Measurements from ENCODE around the gene SPATC1L. TPM values are rescaled to one million over a fixed set of nuclear protein-coding genes. Genes with fewer than 3 reads are reported as not detected.

Gene SPATC1L
- total RNA-seq, 2 donors from 2014 or later = 6.2 to 6.9 TPM

- H3K4me1 ChIP-seq = peaks cover 3% of the 10 kb centered on the region
- no peak for TF ChIP-seq CTCF (IDR thresholded peaks at IDR 0.05)
- H3K4me3 ChIP-seq = no peak overlapping the region
- no peak for DNase-seq
- H3K36me3 ChIP-seq = peaks cover 4% of the 10 kb centered on the region
- H3K27ac ChIP-seq = no peak overlapping the region
- no peak overlapping the region for H3K9ac ChIP-seq (ENCODE audit: low read depth in 2 of 2, low read length in 2 of 2)
- intact Hi-C loops (cut with DNase I) = loop anchor here (10.0 kb wide), 1 partner anchor 102 kb away; the partner anchor contains the start of genes C21orf58 and PCNT
- no peaks in the 10 kb centered on the region for H3K9me3 ChIP-seq
- H3K27me3 ChIP-seq = no peaks in the 10 kb centered on the region
These were observed 38.3 kb upstream of the SPATC1L start for GRCh38 chr21:46222436-46223116.

DNA sequence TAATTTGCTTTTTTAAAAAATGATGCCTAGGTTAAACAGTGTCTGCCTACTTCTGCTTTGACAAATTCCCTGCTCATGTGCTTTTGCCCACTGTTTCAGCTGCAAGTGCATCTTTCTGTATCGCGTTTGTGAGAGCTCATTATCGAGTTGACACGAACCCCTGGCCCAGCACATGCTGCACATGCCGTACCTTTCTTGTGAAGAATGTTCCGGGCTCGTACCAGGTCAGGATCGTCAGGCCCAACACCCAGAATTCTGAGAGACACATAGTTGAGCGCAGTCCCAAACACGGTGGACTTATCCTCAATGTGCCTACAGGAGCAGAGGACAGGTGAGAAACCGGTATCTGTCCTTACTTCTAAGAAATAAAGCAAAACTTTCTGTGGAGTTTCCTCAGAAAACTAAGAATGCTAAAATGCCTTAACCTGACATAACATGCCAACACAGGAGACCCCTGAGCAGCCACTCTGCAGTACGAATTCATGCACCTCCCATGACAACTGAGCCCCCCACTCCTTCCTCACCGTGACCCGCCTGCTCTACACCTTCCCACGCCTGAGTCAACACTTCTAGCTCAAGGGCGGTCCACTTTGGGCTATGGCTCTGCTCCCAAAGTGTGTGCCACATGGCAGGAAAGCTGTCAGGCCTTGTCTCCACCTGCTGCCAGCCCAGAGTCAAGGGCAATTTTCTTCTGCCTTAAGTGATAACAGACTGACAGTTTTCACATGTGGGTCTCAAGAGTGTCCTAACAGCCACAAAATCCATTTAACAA, 37.6 kb upstream of the SPATC1L start:
- Histone ChIP-seq H3K4me1 (no peaks in the 10 kb centered on the region), H3K4me3 (no peak overlapping the region), H3K36me3 (peaks cover 4% of the 10 kb centered on the region), H3K9me3 (no peaks in the 10 kb centered on the region), H3K27ac (no peak overlapping the region), H3K27me3 (no peaks in the 10 kb centered on the region), H3K9ac (ENCODE audit: low read depth in 2 of 2, low read length in 2 of 2) (no peak overlapping the region)
- intact Hi-C loops (cut with DNase I) = loop anchor here (10.0 kb wide), 1 partner anchor 103 kb away; the partner anchor contains the start of genes C21orf58 and PCNT
- no peak for TF ChIP-seq CTCF (IDR thresholded peaks at IDR 0.05)
- no peak for DNase-seq

- Histone ChIP-seq H3K4me1 (no peaks in the 10 kb centered on the region), H3K9me3 (no peaks in the 10 kb centered on the region), H3K4me3 (no peak overlapping the region), H3K9ac (ENCODE audit: low read depth in 2 of 2, low read length in 2 of 2) (no peak overlapping the region), H3K27ac (no peak overlapping the region), H3K27me3 (no peaks in the 10 kb centered on the region), H3K36me3 (peaks cover 4% of the 10 kb centered on the region)
- DNase-seq = no peak
- no peak for TF ChIP-seq CTCF (IDR thresholded peaks at IDR 0.05)
- intact Hi-C loops (cut with DNase I) = loop anchor here (10.0 kb wide), 1 partner anchor 104 kb away; the partner anchor contains the start of genes C21orf58 and PCNT
These were observed 36.6 kb upstream of the SPATC1L start for GRCh38 chr21:46220847-46221246.

DNA sequence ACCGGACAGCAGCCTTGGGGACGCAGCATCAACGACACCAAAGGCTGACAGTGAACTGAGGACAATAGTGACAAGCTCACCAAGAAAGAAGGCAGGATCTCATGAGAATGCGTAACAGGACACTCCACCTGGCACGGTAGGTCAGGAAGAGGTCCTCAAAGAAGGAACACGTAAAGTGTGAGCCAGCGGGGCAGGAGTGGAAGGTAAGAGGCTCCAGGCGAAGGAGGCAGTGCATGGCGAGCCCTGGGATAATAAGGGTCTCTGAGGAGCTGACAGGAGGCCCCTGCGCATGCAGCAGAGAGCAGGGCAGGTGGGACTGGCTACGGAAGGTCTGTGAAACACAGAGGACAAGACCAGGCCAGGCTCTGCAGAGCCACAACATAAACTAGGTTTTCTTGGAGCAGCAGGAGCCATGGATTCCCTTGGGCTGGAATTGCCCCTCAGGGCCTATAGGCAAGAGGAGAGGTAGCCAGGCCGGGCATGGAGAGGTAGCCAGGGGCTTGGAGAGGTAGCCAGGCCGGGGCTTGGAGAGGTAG, 36.1 kb upstream of the SPATC1L start:
- Histone ChIP-seq H3K27ac (no peak overlapping the region), H3K27me3 (no peaks in the 10 kb centered on the region), H3K4me1 (no peaks in the 10 kb centered on the region), H3K4me3 (no peak overlapping the region), H3K36me3 (peaks cover 4% of the 10 kb centered on the region), H3K9ac (ENCODE audit: low read depth in 2 of 2, low read length in 2 of 2) (no peak overlapping the region), H3K9me3 (no peaks in the 10 kb centered on the region)
- intact Hi-C loops (cut with DNase I) = loop anchor here (10.0 kb wide), 1 partner anchor 104 kb away; the partner anchor contains the start of genes C21orf58 and PCNT
- DNase-seq = no peak
- no peak for TF ChIP-seq CTCF (IDR thresholded peaks at IDR 0.05)

DNA sequence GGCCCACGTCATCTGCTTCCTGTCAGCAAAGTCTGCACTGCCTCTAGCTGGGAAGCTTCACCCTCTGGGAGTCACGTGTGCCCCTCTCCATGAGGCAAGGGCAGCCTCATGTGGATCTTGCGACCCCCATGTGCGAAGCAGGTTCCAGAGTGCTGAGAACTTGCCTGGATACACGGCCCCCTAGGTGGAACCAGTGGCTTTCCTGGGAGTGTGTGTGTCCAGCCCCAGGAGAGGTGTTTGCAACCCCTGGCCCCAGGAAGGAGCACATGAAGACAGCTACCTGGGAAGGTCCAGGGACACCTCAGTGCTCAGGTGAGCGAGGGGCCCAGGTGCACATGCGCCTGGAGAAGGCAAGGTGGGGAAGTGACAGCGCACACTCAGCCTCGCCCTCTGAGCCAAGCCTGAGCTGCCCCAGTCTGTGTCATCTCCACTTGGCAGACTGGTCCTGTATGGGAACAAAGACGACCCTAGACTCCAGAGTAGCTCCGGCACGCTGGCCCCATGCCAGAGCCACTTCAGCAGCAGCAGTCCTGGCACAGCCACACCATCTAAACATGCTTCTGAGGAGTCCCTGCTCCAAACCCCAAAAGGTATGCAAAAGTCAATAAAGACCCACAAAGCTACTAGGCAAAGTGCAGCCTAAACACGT, 35.5 kb upstream of the SPATC1L start:
- Histone ChIP-seq H3K36me3 (peaks cover 4% of the 10 kb centered on the region), H3K4me1 (no peaks in the 10 kb centered on the region), H3K9ac (ENCODE audit: low read depth in 2 of 2, low read length in 2 of 2) (no peak overlapping the region), H3K27me3 (no peaks in the 10 kb centered on the region), H3K27ac (no peak overlapping the region), H3K4me3 (no peak overlapping the region), H3K9me3 (no peaks in the 10 kb centered on the region)
- no peak for TF ChIP-seq CTCF (IDR thresholded peaks at IDR 0.05)
- intact Hi-C loops (cut with DNase I) = loop anchor here (10.0 kb wide), 1 partner anchor 105 kb away; the partner anchor contains the start of genes C21orf58 and PCNT
- DNase-seq = no peak
